WTC11 (cell line): Measurements from ENCODE around the gene CDH20.

ENCODE experiments used
- ESRRA ChIP-seq: sonication (generic); formaldehyde crosslinking; IDR thresholded peaks from 2 replicates; pipeline ENCODE4 v1.8.1; 2022; ENCODE audit warnings: mild to moderate bottlenecking, missing genetic modification reagents, borderline replicate concordance
- FOXP1 ChIP-seq: sonication (generic); formaldehyde crosslinking; IDR thresholded peaks from 2 replicates; pipeline ENCODE4 v1.8.0; 2022; ENCODE audit warnings: missing genetic modification reagents, mild to moderate bottlenecking, moderate library complexity, borderline replicate concordance
- HMGXB4 ChIP-seq: sonication (generic); formaldehyde crosslinking; IDR thresholded peaks from 2 replicates; pipeline ENCODE4 v1.8.1; 2023; ENCODE audit warnings: mild to moderate bottlenecking, moderate library complexity, missing genetic modification reagents
- SP1 ChIP-seq: sonication (generic); formaldehyde crosslinking; conservative IDR thresholded peaks from 2 replicates; pipeline ENCODE4 v1.8.1; 2022; ENCODE audit warnings: missing genetic modification reagents
- TP53 ChIP-seq: sonication (generic); formaldehyde crosslinking; IDR thresholded peaks from 2 replicates; pipeline ENCODE4 v1.8.1; 2023; ENCODE audit warnings: mild to moderate bottlenecking, missing genetic modification reagents
- USF1 ChIP-seq: sonication (generic); formaldehyde crosslinking; IDR thresholded peaks from 2 replicates; pipeline ENCODE4 v1.8.0; 2022; ENCODE audit warnings: mild to moderate bottlenecking, missing genetic modification reagents
- TF ChIP-seq, protein P1 (sequence below): fragments of 200-600 bp; IDR thresholded peaks from 2 replicates; pipeline ENCODE4 v1.8.0; 2022; ENCODE audit warnings: antibody characterized with exemption

DNA sequence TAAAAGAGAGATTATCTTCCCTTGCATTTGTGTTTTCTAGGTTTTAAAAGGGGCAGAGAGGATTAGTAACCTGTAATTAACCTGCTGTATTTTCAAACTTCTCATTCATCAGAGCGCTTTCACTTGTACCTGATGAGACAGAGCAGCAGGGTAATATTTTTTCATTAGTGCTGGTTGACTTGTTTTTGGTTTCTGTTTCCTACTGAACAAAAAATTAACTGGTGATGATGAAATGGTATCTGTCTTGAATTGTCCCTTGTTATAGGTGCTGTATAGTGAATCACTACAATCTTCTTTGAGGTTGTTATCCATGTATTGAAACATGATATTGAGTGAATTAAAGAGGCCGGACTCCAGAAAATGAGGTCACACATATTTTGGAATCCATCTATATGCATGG lies 37.9 kb downstream of the CDH20 start:
- TF ChIP-seq, protein P1, sequence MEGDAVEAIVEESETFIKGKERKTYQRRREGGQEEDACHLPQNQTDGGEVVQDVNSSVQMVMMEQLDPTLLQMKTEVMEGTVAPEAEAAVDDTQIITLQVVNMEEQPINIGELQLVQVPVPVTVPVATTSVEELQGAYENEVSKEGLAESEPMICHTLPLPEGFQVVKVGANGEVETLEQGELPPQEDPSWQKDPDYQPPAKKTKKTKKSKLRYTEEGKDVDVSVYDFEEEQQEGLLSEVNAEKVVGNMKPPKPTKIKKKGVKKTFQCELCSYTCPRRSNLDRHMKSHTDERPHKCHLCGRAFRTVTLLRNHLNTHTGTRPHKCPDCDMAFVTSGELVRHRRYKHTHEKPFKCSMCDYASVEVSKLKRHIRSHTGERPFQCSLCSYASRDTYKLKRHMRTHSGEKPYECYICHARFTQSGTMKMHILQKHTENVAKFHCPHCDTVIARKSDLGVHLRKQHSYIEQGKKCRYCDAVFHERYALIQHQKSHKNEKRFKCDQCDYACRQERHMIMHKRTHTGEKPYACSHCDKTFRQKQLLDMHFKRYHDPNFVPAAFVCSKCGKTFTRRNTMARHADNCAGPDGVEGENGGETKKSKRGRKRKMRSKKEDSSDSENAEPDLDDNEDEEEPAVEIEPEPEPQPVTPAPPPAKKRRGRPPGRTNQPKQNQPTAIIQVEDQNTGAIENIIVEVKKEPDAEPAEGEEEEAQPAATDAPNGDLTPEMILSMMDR = no peak
- no peak for TF ChIP-seq USF1 (CRISPR knock-in tag)
- TF ChIP-seq TP53 = no peak
- TF ChIP-seq SP1 (CRISPR knock-in tag) = no peak
- no peak for TF ChIP-seq HMGXB4 (CRISPR knock-in tag)
- no peak for TF ChIP-seq FOXP1 (CRISPR knock-in tag)
- no peak for TF ChIP-seq ESRRA (CRISPR knock-in tag)
